ENCODE measurements around the gene BRCA1.
"Not testable (repeated sequence)": the region's sequence is repeated elsewhere in the genome, so short reads cannot be mapped to it uniquely, and the experiment has no call there.

The BRCA1 gene

DNA sequence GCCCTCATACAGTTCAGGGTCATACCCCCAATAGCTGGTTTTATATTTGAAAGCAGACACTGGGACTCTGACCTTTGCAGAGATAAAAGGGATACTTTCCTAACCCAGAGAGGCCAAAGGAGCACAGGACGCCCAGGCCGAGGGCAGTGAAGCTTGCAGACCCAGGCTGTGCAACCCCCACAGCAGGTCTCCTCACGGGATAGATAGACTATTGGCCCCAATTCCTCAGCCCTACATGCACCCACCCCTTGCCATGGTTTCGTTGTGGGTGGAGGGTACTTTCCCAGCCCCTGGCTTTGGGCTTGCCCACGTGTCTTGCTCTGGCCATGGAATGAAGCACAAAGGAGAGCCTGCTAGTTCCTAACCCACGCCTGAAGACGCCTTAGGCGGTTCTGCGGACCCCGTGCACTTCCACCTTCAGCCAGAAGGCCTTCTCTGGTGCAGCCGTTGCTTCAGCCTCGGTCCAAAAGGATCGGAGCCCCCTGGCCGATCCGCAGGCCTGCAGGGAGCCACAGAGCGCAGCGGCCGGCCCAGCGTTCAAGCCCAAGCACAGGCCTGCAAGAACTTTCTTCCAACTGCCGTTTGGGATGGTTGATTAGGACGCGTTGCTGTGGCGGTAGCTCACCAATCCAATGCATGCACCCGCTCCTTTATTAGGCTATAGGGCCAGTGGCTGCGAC lies 9.8 kb upstream of the BRCA1 start:
- no peak for DNase-seq (ENCODE audit: low read depth in 2 of 2)

DNA sequence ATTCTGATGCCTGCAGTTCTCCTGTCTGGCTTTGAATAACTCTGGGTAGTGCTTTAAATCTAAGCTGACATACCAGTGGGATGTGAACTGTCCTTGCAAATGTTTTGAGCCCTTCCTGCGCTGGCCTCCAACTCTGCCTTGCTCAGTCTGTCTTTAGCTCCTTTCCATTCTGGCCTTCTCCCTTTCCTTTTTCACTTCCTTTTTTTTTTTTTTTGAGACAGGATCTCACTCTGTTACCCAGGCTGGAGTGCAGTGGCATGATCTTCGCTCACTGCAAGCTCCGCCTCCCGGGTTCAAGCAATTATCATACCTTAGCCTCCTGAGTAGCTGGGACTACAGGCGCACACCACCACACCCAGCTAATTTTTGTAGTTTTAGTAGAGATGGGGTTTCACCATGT lies 8.3 kb upstream of the BRCA1 start:
- not testable (repeated sequence) for DNase-seq (ENCODE audit: low read depth in 2 of 2)

DNA sequence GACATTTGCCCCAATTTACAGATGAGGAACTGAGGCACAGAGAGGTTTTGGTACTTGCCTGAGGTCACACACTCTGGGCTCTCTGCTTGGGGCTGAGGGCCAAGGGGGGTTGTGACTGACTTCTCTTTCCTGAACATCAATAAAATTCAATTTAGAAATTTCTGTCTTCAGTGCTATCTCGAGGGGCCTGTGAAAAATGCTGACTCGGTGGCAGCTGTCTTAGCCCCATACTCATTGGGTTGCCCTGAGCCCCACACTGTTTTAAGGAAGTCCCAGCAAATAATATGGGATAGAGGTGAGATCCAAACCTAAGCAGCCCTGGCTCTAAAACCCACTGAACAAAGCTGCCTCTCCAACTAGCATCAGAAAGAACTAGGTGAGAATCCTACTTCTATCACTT lies 7.0 kb upstream of the BRCA1 start:
- DNase-seq (ENCODE audit: low read depth in 2 of 2) = no peak

DNA sequence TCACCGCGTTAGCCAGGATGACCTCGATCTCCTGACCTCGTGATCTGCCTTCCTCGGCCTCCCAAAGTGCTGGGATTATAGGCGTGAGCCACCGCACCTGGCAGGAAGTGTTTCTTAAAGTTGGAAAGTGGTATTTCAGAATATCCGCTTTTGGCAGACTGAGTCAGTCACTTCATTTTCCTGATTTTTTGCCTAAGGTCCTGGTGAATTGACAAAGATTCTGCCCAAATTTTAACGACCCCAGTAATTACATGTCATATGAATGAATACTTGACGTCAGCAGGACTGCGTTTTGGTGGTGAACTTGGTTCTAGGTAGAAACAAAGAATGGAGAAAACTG lies 4.5 kb upstream of the BRCA1 start:
- no peak for DNase-seq (ENCODE audit: low read depth in 2 of 2)

DNA sequence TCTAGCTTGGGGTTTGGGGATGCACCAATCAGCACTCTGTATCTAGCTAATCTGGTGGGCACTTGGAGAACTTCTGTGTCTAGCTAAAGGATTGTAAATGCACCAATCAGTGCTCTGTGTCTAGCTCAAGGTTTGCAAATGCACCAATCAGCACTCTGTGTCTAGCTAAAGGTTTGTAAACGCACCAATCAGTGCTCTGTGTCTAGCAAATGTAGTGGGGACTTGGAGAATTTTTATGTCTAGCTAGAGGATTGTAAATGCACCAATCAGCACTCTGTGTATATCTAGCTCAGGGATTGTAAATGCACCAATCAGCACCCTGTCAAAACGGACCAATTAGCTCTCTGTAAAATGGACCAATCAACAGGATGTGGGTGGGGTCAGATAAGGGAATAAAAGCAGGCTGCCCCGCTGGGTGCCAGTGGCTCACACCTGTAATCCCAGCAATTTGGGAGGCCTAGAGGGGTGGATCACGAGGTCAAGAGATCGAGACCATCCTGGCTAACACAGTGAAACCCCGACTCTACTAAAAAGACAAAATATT lies 2.2 kb upstream of the BRCA1 start:
- not testable (repeated sequence) for DNase-seq (ENCODE audit: low read depth in 2 of 2)

DNA sequence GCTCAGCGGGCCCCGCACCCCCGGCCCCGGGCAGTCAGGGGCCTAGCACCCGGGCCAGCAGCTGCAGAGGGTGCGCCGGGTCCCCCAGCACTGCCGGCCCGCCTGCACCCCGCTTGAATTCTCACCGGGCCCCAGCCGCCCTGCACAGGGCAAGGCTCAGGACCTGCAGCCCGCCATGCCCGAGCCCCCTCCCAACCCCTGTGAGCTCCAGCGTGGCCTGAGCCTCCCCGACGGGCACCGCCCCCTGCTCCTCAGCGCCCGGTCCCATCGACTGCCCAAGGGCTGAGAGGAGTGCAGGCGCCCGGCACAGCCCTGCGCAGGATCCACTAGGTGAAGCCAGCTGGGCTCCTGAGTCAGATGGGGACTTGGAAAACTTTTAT lies 1.7 kb upstream of the BRCA1 start:
- DNase-seq (ENCODE audit: low read depth in 2 of 2) = no peak

DNA sequence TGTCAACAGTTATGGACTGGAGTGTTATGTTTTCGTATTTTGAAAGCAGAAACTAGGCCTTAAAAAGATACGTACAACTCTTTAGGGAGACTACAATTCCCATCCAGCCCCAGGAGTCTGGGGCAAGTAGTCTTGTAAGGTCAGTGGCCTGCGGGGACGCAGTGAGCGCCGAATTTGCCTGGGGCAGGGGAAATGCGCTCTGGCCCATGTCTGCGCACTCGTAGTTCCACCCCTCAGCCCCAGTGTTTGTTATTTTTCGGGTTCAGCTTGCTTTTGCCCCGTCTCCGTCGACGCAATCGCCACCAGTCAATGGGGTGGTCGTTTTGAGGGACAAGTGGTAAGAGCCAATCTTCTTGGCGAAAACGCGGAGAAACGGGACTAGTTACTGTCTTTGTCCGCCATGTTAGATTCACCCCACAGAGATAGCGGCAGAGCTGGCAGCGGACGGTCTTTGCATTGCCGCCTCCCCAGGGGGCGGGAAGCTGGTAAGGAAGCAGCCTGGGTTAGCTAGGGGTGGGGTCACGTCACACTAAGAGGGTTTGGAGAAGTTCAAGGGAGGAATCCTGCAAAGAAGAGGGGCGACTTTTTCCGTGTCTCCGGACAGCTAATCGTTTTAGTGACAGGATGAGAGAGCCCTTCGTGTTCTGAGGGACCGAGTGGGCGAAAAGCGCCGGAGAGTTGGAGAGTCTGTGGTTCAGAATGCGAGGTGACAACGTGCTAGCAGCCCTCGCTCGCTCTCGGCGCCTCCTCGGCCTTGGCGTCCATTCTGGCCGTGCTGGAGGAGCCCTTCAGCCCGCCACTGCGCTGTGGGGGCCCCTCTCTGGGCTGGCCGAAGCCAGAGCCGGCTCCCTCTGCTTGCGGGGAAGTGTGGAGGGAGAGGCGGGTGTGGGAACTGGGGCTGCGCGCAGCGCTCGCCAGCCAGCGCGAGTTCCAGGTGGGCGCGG lies 1.1 kb upstream of the BRCA1 start:
- DNase-seq (ENCODE audit: low read depth in 2 of 2) = no peak

DNA sequence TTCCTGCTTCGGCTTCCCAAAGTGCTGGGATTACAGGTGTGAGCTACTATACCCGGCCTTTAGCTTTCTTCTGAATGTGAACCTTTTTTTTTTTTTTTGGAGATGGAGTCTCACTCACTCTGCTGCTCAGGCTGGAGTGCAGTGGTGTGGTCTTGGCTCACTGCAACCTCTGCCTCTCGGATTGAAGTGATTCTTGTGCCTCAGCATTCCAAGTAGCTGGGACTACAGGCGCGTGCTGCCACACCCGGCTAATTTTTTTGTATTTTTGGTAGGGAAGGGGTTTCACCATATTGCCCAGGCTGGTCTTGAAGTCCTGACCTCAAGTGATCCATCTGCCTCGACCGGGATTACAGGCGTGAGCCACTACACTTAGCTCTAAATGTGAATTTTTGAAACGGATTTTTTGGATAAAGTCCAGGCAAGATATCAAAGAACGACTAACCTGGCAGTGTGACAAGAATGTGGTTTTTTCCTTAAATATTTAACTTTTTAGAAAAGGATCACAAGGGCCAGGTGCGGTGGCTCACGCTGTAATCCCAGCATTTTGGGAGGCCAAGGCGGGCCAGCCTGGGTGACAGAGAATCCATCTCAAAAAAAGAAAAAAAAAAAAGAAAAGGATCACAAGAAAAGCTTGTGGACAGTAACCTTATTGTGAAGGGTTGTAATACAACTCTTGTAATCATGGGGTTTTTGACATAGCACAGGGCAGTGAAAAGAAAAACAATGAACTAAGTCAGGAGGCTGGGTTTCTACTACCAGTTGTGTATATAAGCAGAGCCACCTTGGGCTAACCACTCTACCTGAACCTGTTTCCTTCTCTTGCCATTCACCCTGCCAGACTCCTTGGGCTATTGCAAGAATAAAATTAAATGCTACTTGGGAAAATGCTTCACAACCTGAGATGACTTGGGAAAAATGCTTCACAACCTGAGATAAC lies 6.2 kb downstream of the BRCA1 start:
- no peak for DNase-seq (ENCODE audit: low read depth in 2 of 2)

DNA sequence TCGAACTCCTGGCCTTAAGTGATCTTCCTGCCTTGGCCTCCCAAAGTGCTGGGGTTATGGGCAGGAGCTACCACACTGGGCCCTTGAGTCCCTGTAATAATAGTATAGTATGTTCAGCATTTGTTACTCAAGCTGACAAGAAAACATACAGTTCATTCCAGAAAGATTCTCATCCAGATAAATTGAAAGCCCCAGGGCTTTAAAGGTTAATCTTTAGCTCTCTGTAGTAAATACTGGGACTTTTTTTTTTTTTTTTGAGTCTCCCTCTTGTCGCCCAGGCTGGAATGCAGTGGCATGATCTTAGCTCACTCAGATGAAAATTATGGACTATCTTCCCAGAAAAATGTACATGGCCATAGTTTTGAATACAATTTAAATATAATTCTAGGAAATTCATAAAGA lies 11.0 kb downstream of the BRCA1 start:
- no peak for DNase-seq (ENCODE audit: low read depth in 2 of 2)

DNA sequence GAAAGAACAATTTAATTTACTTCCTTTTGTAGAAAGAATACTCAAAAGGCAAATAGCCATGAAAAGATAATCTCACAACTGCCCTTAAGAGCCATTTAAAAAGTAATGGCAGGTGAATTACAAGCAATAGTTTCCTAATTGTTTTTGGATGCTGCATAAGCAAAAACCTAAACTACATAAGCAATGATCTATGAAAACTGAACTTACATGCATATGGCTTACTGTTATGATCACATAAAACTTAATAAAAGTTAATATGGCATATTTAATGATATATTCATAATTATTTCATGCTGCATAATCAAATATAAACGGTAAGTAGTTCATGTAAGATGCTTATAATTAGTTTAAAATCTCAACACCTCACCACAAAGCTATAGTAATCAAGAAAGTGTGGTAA lies 18.6 kb downstream of the BRCA1 start:
- no peak for DNase-seq (ENCODE audit: low read depth in 2 of 2)

DNA sequence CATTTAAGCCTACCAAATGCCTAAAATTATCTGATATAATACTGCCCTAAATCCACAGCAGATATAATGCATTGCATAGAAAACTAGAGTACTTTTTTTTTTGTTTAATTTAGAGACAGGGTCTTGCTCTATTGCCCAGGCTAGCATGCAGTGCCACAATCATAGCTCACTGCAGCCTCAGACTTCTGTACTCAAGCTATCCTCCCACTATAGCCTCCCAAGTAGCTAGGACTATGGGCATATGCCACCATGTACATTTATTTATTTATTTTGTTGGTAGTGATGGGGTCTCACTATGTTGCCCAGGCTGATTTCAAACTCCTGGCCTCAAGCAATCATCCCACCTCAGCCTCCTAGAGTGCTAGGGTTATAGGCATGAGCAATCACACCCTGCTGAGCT lies 20.0 kb downstream of the BRCA1 start:
- no peak for DNase-seq (ENCODE audit: low read depth in 2 of 2)

DNA sequence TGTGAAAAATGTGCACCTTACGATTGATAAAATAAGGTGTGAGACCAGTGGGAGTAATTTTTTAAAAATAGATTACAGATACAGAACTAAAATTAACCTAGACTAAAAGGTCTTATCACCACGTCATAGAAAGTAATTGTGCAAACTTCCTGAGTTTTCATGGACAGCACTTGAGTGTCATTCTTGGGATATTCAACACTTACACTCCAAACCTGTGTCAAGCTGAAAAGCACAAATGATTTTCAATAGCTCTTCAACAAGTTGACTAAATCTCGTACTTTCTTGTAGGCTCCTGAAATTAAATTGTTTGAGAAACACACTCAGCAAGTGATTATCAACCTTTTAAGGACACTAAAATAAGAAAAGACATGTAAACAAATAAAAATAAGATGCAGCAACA lies 20.5 kb downstream of the BRCA1 start:
- DNase-seq (ENCODE audit: low read depth in 2 of 2) = no peak

DNA sequence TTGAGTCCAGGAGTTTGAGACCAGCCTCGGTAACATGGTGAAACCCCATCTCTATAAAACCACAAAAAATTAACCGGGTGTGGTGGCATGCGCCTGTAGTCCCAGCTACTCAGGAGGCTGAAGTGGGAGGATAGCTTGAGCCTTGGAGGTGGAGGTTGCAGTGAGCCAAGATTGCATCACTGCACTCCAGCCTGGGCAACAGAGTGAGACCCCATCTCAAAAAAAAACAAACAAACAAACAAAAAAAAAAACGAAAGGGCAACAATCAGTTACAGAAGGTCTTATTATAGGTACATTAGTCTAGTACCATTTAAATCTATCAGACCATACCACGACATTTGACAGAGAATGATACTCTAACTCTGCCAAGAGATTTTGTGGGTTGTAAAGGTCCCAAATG lies 29.8 kb downstream of the BRCA1 start:
- not testable (repeated sequence) for DNase-seq (ENCODE audit: low read depth in 2 of 2)

DNA sequence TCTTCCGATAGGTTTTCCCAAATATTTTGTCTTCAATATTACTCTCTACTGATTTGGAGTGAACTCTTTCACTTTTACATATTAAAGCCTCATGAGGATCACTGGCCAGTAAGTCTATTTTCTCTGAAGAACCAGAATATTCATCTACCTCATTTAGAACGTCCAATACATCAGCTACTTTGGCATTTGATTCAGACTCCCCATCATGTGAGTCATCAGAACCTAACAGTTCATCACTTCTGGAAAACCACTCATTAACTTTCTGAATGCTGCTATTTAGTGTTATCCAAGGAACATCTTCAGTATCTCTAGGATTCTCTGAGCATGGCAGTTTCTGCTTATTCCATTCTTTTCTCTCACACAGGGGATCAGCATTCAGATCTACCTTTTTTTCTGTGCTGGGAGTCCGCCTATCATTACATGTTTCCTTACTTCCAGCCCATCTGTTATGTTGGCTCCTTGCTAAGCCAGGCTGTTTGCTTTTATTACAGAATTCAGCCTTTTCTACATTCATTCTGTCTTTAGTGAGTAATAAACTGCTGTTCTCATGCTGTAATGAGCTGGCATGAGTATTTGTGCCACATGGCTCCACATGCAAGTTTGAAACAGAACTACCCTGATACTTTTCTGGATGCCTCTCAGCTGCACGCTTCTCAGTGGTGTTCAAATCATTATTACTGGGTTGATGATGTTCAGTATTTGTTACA lies 30.9 kb downstream of the BRCA1 start:
- DNase-seq (ENCODE audit: low read depth in 2 of 2) = no peak

DNA sequence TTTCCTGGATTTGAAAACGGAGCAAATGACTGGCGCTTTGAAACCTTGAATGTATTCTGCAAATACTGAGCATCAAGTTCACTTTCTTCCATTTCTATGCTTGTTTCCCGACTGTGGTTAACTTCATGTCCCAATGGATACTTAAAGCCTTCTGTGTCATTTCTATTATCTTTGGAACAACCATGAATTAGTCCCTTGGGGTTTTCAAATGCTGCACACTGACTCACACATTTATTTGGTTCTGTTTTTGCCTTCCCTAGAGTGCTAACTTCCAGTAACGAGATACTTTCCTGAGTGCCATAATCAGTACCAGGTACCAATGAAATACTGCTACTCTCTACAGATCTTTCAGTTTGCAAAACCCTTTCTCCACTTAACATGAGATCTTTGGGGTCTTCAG lies 32.3 kb downstream of the BRCA1 start:
- DNase-seq (ENCODE audit: low read depth in 2 of 2) = no peak

DNA sequence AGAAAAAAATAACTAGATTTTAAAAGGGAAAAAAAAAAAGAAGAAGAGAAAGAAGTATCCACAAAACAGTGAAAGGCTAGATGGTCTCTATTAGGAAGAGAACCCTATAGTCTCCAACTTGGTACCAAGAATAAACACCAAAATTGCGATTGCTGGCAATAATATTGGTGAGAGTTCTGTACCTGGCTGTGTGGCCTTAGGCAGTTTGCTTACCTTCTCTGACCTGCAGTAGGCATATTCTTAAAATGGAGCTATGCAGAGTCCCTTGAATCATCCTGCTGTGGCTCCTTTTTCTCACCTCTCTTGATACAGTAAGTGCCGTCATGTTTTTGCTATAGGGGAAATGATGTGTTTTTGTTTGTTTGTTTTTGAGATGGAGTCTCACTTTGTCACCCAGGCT lies 35.1 kb downstream of the BRCA1 start:
- DNase-seq (ENCODE audit: low read depth in 2 of 2) = no peak

DNA sequence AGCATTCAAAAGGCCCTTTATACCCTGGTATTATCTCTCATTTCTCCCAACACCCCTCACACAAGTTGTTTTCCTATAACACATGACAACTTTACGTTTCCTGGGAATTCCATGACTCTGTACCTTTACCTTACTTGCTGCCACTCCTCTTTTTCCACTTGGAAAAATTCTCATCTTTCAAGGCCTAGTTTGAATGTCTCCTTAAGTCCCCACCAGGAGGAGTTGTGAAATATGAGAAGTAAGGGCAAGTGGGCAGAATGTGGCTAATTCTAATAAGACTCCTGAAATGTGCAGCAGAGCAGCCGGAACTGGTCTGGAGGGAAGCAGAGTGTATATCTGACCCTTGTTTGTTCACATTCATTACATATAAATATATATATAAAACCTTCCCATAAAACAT lies 39.7 kb downstream of the BRCA1 start:
- no peak for DNase-seq (ENCODE audit: low read depth in 2 of 2)

DNA sequence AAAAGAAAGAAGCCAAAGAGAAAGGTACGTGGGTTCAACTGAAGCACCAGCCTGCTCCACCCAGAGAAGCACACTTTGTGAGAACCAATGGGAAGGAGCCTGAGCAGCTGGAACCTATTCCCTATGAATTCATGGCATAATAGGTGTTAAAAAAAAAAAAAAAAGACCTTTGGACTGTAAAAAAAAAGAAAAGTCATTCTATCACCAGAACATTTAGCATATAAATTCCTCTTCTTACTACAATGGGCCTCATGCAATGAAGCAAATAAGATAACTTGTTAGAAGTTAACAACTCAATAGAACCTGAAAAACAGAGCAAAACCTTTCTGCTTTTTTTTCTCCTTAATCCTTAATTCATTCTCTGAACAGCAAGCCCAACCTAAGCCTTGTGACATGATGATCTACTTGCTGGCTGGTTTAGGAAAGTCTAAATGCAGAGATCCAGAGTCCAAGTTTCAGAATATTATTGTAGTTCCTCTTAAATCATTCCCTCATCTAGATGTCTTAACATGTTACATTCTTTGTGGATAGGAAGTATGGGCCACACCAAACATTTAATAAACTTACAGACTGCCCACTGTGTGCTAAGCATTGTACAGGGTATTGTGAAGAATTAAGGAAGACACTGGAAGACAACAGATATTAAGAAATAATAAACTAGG lies 45.4 kb downstream of the BRCA1 start:
- no peak for DNase-seq (ENCODE audit: low read depth in 2 of 2)

DNA sequence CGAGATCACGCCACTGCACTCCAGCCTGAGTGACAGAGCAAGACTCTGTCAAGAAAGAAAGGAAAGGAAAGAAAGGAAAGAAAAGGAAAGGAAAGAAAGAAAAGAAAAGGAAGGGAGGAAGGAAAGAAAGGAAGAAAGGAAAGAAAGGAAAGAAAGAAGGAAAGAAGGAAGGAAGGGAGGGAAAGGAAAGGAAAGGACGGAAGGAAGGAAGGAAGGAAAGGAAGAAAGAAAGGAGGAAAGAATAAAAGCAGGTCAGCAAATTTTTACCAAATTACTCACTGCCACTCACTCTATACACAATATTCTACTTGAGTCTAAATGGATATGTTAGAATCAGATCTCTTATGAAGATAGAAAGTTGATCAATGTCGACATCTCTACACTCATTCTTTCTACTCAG lies 50.3 kb downstream of the BRCA1 start:
- no peak for DNase-seq (ENCODE audit: low read depth in 2 of 2)

DNA sequence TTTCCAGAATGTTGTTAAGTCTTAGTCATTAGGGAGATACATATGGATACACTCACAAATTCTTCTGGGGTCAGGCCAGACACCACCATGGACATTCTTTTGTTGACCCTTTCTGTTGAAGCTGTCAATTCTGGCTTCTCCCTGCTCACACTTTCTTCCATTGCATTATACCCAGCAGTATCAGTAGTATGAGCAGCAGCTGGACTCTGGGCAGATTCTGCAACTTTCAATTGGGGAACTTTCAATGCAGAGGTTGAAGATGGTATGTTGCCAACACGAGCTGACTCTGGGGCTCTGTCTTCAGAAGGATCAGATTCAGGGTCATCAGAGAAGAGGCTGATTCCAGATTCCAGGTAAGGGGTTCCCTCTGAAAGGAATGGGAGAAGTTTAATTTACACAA lies 54.3 kb downstream of the BRCA1 start:
- no peak for DNase-seq (ENCODE audit: low read depth in 2 of 2)

DNA sequence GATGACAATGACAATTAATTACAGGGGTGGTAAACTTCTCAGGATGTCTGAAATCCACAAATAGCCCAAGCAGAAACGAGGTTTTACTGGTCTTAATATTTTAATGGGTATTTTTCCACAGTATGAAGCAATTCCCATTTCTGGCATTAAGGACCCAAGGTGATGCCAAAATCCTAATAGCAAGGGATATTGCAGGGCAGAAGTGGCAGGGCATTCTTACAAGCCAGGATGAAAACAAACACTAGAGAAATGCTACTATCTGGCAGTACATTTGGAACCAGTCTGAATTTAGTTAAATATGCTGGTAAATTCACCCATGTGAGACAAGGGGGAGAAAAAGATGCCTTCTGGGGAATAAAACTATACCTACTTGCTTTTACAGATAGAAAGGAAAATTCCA lies 54.9 kb downstream of the BRCA1 start:
- no peak for DNase-seq (ENCODE audit: low read depth in 2 of 2)

Measured in stimulated activated CD4-positive, alpha-beta T cell treated with anti-CD3 and anti-CD28 coated beads, Interleukin-4, amount 100 ng/mL, for 48 hours (primary cell).